ENCODE measurements around the gene TELO2. TPM values are rescaled to one million over a fixed set of nuclear protein-coding genes. Genes with fewer than 3 reads are reported as not detected.

The TELO2 gene
- polyA plus RNA-seq, 6 donors from 2014 or later: 17.3 to 37.1 (median 26.3) TPM

GRCh38 chr16:1528921-1529537 is 35.9 kb downstream of the TELO2 start:
- H3K36me3 Mint-ChIP-seq: no peaks in the 10 kb centered on the region
- no peak overlapping the region for H3K4me3 Mint-ChIP-seq
- peaks cover 0 to 12% (median 0%) of the 10 kb centered on the region in 3 donors for H3K27me3 Mint-ChIP-seq
- peak overlapping the region in 1 of 6 donors; percentile 51 for H3K27ac Mint-ChIP-seq
- peaks cover 0 to 14% (median 3%) of the 10 kb centered on the region in 3 donors for H3K4me1 Mint-ChIP-seq
- ATAC-seq (ENCODE audit: low read depth in 2 of 2) (no peak), DNase-seq (no peak)
- H3K9me3 Mint-ChIP-seq: peaks cover 0 to 2% (median 0%) of the 10 kb centered on the region in 7 donors

- no peaks in the 10 kb centered on the region for H3K36me3 Mint-ChIP-seq
- H3K4me1 Mint-ChIP-seq: peaks cover 0 to 23% (median 14%) of the 10 kb centered on the region in 3 donors
- ATAC-seq (ENCODE audit: low read depth in 2 of 2): no peak
- DNase-seq: no peak
- H3K27ac Mint-ChIP-seq: peak overlapping the region in 2 of 6 donors; percentile 73 to 76
- H3K27me3 Mint-ChIP-seq: peaks cover 0 to 20% (median 0%) of the 10 kb centered on the region in 3 donors
- peaks cover 0 to 2% (median 0%) of the 10 kb centered on the region in 7 donors for H3K9me3 Mint-ChIP-seq
- H3K4me3 Mint-ChIP-seq: no peak overlapping the region
Observed at GRCh38 chr16:1530349-1530882, 37.3 kb downstream of the TELO2 start.

GRCh38 chr16:1530883-1531637 is 37.9 kb downstream of the TELO2 start:
- ATAC-seq (ENCODE audit: low read depth in 2 of 2): no peak
- Mint-ChIP-seq H3K4me3 (no peak overlapping the region), H3K36me3 (no peaks in the 10 kb centered on the region)

GRCh38 chr16:1531638-1531910 is 38.4 kb downstream of the TELO2 start:
- peaks cover 0 to 25% (median 0%) of the 10 kb centered on the region in 3 donors for H3K27me3 Mint-ChIP-seq
- no peaks in the 10 kb centered on the region for H3K36me3 Mint-ChIP-seq
- peaks cover 0 to 2% (median 0%) of the 10 kb centered on the region in 7 donors for H3K9me3 Mint-ChIP-seq
- H3K4me1 Mint-ChIP-seq: peaks cover 0 to 25% (median 19%) of the 10 kb centered on the region in 3 donors
- ATAC-seq (ENCODE audit: low read depth in 2 of 2) (no peak), DNase-seq (no peak)
- H3K4me3 Mint-ChIP-seq: no peak overlapping the region
- no peak overlapping the region for H3K27ac Mint-ChIP-seq

More at GRCh38 chr16:1530883-1531637, 37.9 kb downstream of the TELO2 start:
- peaks cover 0 to 2% (median 0%) of the 10 kb centered on the region in 7 donors for H3K9me3 Mint-ChIP-seq
- DNase-seq: no peak
- peaks cover 0 to 25% (median 15%) of the 10 kb centered on the region in 3 donors for H3K4me1 Mint-ChIP-seq
- H3K27ac Mint-ChIP-seq: no peak overlapping the region
- H3K27me3 Mint-ChIP-seq: peaks cover 0 to 23% (median 0%) of the 10 kb centered on the region in 3 donors

GRCh38 chr16:1532081-1532760 is 39.1 kb downstream of the TELO2 start:
- ATAC-seq (ENCODE audit: low read depth in 2 of 2) (no peak), DNase-seq (no peak)
- H3K4me3 Mint-ChIP-seq: peak overlapping the region in 4 of 8 donors; percentile 15 to 96 (median 68)
- peak overlapping the region in 1 of 6 donors; percentile 47 for H3K27ac Mint-ChIP-seq
- no peaks in the 10 kb centered on the region for H3K36me3 Mint-ChIP-seq
- H3K9me3 Mint-ChIP-seq: peaks cover 0 to 2% (median 0%) of the 10 kb centered on the region in 7 donors
- H3K4me1 Mint-ChIP-seq: peaks cover 0 to 31% (median 22%) of the 10 kb centered on the region in 3 donors
- H3K27me3 Mint-ChIP-seq: peaks cover 0 to 32% (median 0%) of the 10 kb centered on the region in 3 donors

- Mint-ChIP-seq H3K9me3 (peaks cover 0 to 2% (median 0%) of the 10 kb centered on the region in 7 donors), H3K27me3 (peaks cover 0 to 32% (median 0%) of the 10 kb centered on the region in 3 donors), H3K4me3 (peak overlapping the region in 4 of 8 donors; percentile 65 to 96 (median 81)), H3K27ac (peak overlapping the region in 2 of 6 donors; percentile 42 to 48), H3K4me1 (peaks cover 3 to 37% (median 22%) of the 10 kb centered on the region in 3 donors), H3K36me3 (no peaks in the 10 kb centered on the region)
- no peak for DNase-seq
- ATAC-seq (ENCODE audit: low read depth in 2 of 2): no peak
Observed at GRCh38 chr16:1532771-1533170, 39.6 kb downstream of the TELO2 start.

- DNase-seq (no peak), ATAC-seq (ENCODE audit: low read depth in 2 of 2) (peak; percentile 44 to 56)
- Mint-ChIP-seq H3K27ac (peak within 1 kb of the TSS in 4 of 6 donors; percentile 48 to 85 (median 80)), H3K4me1 (peaks cover 10 to 44% (median 25%) of the 10 kb centered on the region in 3 donors), H3K9me3 (no peaks in the 10 kb centered on the region), H3K27me3 (peaks cover 0 to 27% (median 0%) of the 10 kb centered on the region in 3 donors), H3K36me3 (no peaks in the 10 kb centered on the region), H3K4me3 (peak within 1 kb of the TSS; percentile 69 to 96 (median 84))
Observed at GRCh38 chr16:1533443-1533951, 40.3 kb downstream of the TELO2 start, which contains the start of gene TMEM204. TSS of gene TMEM204 (plus strand) at chr16:1533666. CDS start at chr16:1534276, 610 bp downstream.

GRCh38 chr16:1534021-1535020 is 41.2 kb downstream of the TELO2 start:
- DNase-seq: no peak

GRCh38 chr16:1535391-1536291 is 42.5 kb downstream of the TELO2 start:
- H3K9me3 Mint-ChIP-seq: no peaks in the 10 kb centered on the region
- peak overlapping the region in 7 of 8 donors; percentile 25 to 96 (median 84) for H3K4me3 Mint-ChIP-seq
- H3K27me3 Mint-ChIP-seq: peaks cover 0 to 27% (median 0%) of the 10 kb centered on the region in 3 donors
- DNase-seq (no peak), ATAC-seq (ENCODE audit: low read depth in 2 of 2) (no peak)
- H3K27ac Mint-ChIP-seq: peak overlapping the region in 4 of 6 donors; percentile 16 to 83 (median 56)
- H3K36me3 Mint-ChIP-seq: no peaks in the 10 kb centered on the region
- H3K4me1 Mint-ChIP-seq: peaks cover 11 to 44% (median 26%) of the 10 kb centered on the region in 3 donors

More at GRCh38 chr16:1534021-1535020, 41.2 kb downstream of the TELO2 start:
- ATAC-seq (ENCODE audit: low read depth in 2 of 2): peak; percentile 15 to 16
- Mint-ChIP-seq H3K9me3 (no peaks in the 10 kb centered on the region), H3K27me3 (peaks cover 0 to 27% (median 0%) of the 10 kb centered on the region in 3 donors), H3K36me3 (no peaks in the 10 kb centered on the region), H3K4me1 (peaks cover 11 to 47% (median 26%) of the 10 kb centered on the region in 3 donors), H3K27ac (peak overlapping the region in 2 of 6 donors; percentile 83 to 85), H3K4me3 (peak overlapping the region; percentile 69 to 96 (median 84))

GRCh38 chr16:1536601-1537000 is 43.4 kb downstream of the TELO2 start:
- H3K27me3 Mint-ChIP-seq: peaks cover 0 to 27% (median 0%) of the 10 kb centered on the region in 3 donors
- H3K36me3 Mint-ChIP-seq: no peaks in the 10 kb centered on the region
- peak overlapping the region in 3 of 6 donors; percentile 57 to 82 (median 76) for H3K27ac Mint-ChIP-seq
- H3K4me1 Mint-ChIP-seq: peaks cover 11 to 46% (median 26%) of the 10 kb centered on the region in 3 donors
- peak overlapping the region in 4 of 8 donors; percentile 20 to 86 (median 56) for H3K4me3 Mint-ChIP-seq
- DNase-seq (no peak), ATAC-seq (ENCODE audit: low read depth in 2 of 2) (no peak)
- H3K9me3 Mint-ChIP-seq: no peaks in the 10 kb centered on the region

GRCh38 chr16:1537138-1537577 is 44.0 kb downstream of the TELO2 start:
- H3K27ac Mint-ChIP-seq: peak overlapping the region in 1 of 6 donors; percentile 57
- DNase-seq (no peak), ATAC-seq (ENCODE audit: low read depth in 2 of 2) (no peak)
- peaks cover 12 to 46% (median 26%) of the 10 kb centered on the region in 3 donors for H3K4me1 Mint-ChIP-seq
- H3K27me3 Mint-ChIP-seq: peaks cover 0 to 27% (median 0%) of the 10 kb centered on the region in 3 donors
- peak overlapping the region in 4 of 8 donors; percentile 20 to 42 (median 26) for H3K4me3 Mint-ChIP-seq
- H3K9me3 Mint-ChIP-seq: no peaks in the 10 kb centered on the region
- no peaks in the 10 kb centered on the region for H3K36me3 Mint-ChIP-seq

Measured in naive B cell (primary cell).